ENCODE measurements around the gene KLHL25. TPM values are rescaled to one million over a fixed set of nuclear protein-coding genes. Genes with fewer than 3 reads are reported as not detected.

KLHL25 gene
- total and polyA plus RNA-seq, 2 of the 13 experiments (the other 11 are each of a cell fraction or from before 2014, with no cell fraction given): 3.7 to 8.2 TPM

GRCh38 chr15:85781099-85781498 is 13.6 kb downstream of the KLHL25 start (continued):
- no peak for TF ChIP-seq TCF12 (IDR thresholded peaks at IDR 0.05)
- TF ChIP-seq TCF12 (CRISPR knock-in tag; IDR thresholded peaks at IDR 0.05): no peak
- TF ChIP-seq KLF12 (CRISPR knock-in tag; IDR thresholded peaks at IDR 0.05; ENCODE audit: borderline replicate concordance): no peak
- TF ChIP-seq ATF7 (IDR thresholded peaks at IDR 0.05): no peak
- no peak for TF ChIP-seq ATF7 (CRISPR knock-in tag; IDR thresholded peaks at IDR 0.05)
- no peak for TF ChIP-seq ZNF34 (CRISPR knock-in tag; IDR thresholded peaks at IDR 0.05; ENCODE audit: borderline replicate concordance)
- no peak for TF ChIP-seq ZNF570 (CRISPR knock-in tag; IDR thresholded peaks at IDR 0.05; ENCODE audit: borderline replicate concordance)
- TF ChIP-seq CBX2 (IDR thresholded peaks at IDR 0.05; ENCODE audit: low read depth, low read length): no peak
- no peak for TF ChIP-seq CBX2 (CRISPR knock-in tag; IDR thresholded peaks at IDR 0.05; ENCODE audit: low read depth)
- TF ChIP-seq ZNF7 (CRISPR knock-in tag; IDR thresholded peaks at IDR 0.05): no peak
- no peak for TF ChIP-seq ZNF740 (CRISPR knock-in tag; IDR thresholded peaks at IDR 0.05)
- TF ChIP-seq ZNF770 (CRISPR knock-in tag; IDR thresholded peaks at IDR 0.05): no peak
- TF ChIP-seq ZNF280B (CRISPR knock-in tag; IDR thresholded peaks at IDR 0.05; ENCODE audit: borderline replicate concordance): no peak
- no peak for TF ChIP-seq SMAD1 (CRISPR knock-in tag; IDR thresholded peaks at IDR 0.05; ENCODE audit: borderline replicate concordance, low read depth)
- no peak for TF ChIP-seq ZNF530 (CRISPR knock-in tag; IDR thresholded peaks at IDR 0.05; ENCODE audit: low read depth)
- TF ChIP-seq ATF4 (CRISPR knock-in tag; IDR thresholded peaks at IDR 0.05): no peak
- no peak for TF ChIP-seq ZSCAN21 (CRISPR knock-in tag; IDR thresholded peaks at IDR 0.05; ENCODE audit: borderline replicate concordance)
- no peak for TF ChIP-seq CSRNP1 (CRISPR knock-in tag; IDR thresholded peaks at IDR 0.05)
- TF ChIP-seq EED (CRISPR knock-in tag; IDR thresholded peaks at IDR 0.05): no peak
- no peak for TF ChIP-seq TAF1 (CRISPR knock-in tag; IDR thresholded peaks at IDR 0.05)
- TF ChIP-seq THRA (CRISPR knock-in tag; IDR thresholded peaks at IDR 0.05; ENCODE audit: borderline replicate concordance): no peak; the same call in 1 of the 2 replicates
- no peak for TF ChIP-seq NAIF1 (CRISPR knock-in tag; IDR thresholded peaks at IDR 0.05; ENCODE audit: borderline replicate concordance)
- TF ChIP-seq SMYD3 (CRISPR knock-in tag; IDR thresholded peaks at IDR 0.05): no peak
- no peak for TF ChIP-seq NFRKB (IDR thresholded peaks at IDR 0.05)

All from HepG2 (cell line).